Left ventricle myocardium inferior (tissue), 1 donor: ENCODE results near the gene BCL2. TPM values are rescaled to one million over a fixed set of nuclear protein-coding genes. Genes with fewer than 3 reads are reported as not detected.
"Not testable (repeated sequence)": the region's sequence is repeated elsewhere in the genome, so short reads cannot be mapped to it uniquely, and the experiment has no call there.

ENCODE experiments used
- DNase-seq: peaks from one replicate; pipeline ENCODE4 v3.0.0-alpha.2; 2020
- H3K27ac ChIP-seq: fragments of 200-600 bp; replicated peaks from 2 replicates; pipeline ENCODE4 v1.8.0; 2021
- H3K27me3 ChIP-seq: fragments of 200-600 bp; 2 replicates; pipeline ENCODE4 v1.8.0; 2021; ENCODE audit warnings: low read depth
- H3K36me3 ChIP-seq: fragments of 200-600 bp; 2 replicates; pipeline ENCODE4 v1.8.0; 2021
- H3K4me1 ChIP-seq: fragments of 200-600 bp; 2 replicates; pipeline ENCODE4 v1.8.0; 2021
- H3K4me3 ChIP-seq: fragments of 200-600 bp; 2 replicates; pipeline ENCODE4 v1.8.0; 2021; ENCODE audit warnings: mild to moderate bottlenecking, moderate library complexity
- H3K9me3 ChIP-seq: fragments of 200-600 bp; replicated peaks from 2 replicates; pipeline ENCODE4 v1.8.0; 2021
- CTCF ChIP-seq: fragments of 200-600 bp; IDR thresholded peaks from 2 replicates; pipeline ENCODE4 v1.8.0; 2021; ENCODE audit warnings: antibody characterized with exemption, mild to moderate bottlenecking, borderline replicate concordance
- intact Hi-C: fragments of 100-400 bp; cut with micrococcal nuclease; formaldehyde crosslinking; loops from one replicate; pipeline ENCODE4 v1.11.0; 2022
- total RNA-seq: library from RNA; stranded (reverse); fragmentation: NEBNext Ultra II Directional; extraction: Animal tissue kit (Norgen Biotek cat#: 25700); gene quantifications from one replicate; pipeline ENCODE4 v1.2.1, GENCODE V29; 2021
- donor health status: DM: no; HTN: yes; CAD: no; lungs with severe emphysema.

Gene BCL2
- total RNA-seq, 1 donor from 2014 or later = 7.3 TPM

- intact Hi-C loops = no loop called here
- peak overlapping the region; percentile 32 for H3K4me3 ChIP-seq
- TF ChIP-seq CTCF = no peak
Observed at GRCh38 chr18:63236921-63237846, 82.4 kb downstream of the BCL2 start.

GRCh38 chr18:63236406-63236805 is 83.2 kb downstream of the BCL2 start:
- Histone ChIP-seq H3K27ac (peak overlapping the region; percentile 76), H3K4me1 (peaks cover 33% of the 10 kb centered on the region), H3K9me3 (no peaks in the 10 kb centered on the region), H3K4me3 (no peak overlapping the region), H3K36me3 (no peaks in the 10 kb centered on the region), H3K27me3 (no peaks in the 10 kb centered on the region)
- TF ChIP-seq CTCF = no peak
- peak; percentile 26 for DNase-seq
- intact Hi-C loops = no loop called here

More at GRCh38 chr18:63236921-63237846, 82.4 kb downstream of the BCL2 start:
- DNase-seq = peak; percentile 25
- Histone ChIP-seq H3K36me3 (no peaks in the 10 kb centered on the region), H3K27me3 (no peaks in the 10 kb centered on the region), H3K4me1 (peaks cover 34% of the 10 kb centered on the region), H3K27ac (peak overlapping the region; percentile 76), H3K9me3 (no peaks in the 10 kb centered on the region)

GRCh38 chr18:63235920-63236319 is 83.6 kb downstream of the BCL2 start:
- H3K27me3 ChIP-seq, H3K4me3 ChIP-seq, H3K9me3 ChIP-seq, H3K36me3 ChIP-seq, intact Hi-C loops, DNase-seq: not testable (repeated sequence)
- peaks cover 31% of the 10 kb centered on the region for H3K4me1 ChIP-seq
- H3K27ac ChIP-seq = peak overlapping the region; percentile 5

DNA sequence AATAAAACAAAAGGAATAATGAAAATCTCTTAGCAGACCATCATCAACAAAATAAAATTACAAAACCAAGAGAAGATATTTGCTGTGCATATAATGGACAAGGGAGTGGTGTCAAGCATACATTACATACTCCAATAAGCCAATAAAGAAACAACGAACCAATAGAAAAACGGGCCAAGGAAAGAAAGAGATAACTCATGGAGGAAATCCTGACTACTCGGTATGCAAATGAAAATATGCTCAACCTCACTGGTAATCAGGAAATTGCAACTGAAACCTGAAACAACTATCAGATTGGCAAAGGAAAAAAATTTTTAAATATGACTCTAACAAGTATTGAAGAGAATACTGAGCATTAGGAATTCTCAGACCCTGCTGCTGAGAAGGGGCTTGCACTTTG is 84.7 kb downstream of the BCL2 start:
- Histone ChIP-seq H3K36me3 (no peaks in the 10 kb centered on the region), H3K27ac (no peak overlapping the region), H3K9me3 (no peaks in the 10 kb centered on the region), H3K27me3 (no peaks in the 10 kb centered on the region), H3K4me1 (peaks cover 37% of the 10 kb centered on the region), H3K4me3 (no peak overlapping the region)
- DNase-seq = no peak
- TF ChIP-seq CTCF = no peak
- intact Hi-C loops = no loop called here

DNA sequence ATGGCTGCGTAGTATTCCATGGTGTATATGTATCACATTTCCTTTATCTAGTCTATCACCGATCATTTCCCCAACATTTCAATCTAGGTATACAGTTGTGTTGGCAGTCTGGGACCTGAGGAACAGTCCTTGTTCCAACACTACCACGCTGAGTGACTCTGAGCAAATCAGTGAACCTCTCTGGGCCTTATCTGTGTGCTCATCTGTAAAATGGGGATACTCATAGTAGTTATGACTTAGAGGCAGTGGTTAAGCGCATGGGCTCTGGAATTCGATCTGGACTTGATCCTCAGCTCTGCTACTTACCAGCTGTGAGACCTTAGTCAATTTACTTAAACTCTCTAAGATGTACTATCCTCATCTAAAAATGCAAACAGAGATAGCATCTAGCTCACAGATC is 85.1 kb downstream of the BCL2 start:
- Histone ChIP-seq H3K9me3 (no peaks in the 10 kb centered on the region), H3K4me1 (peaks cover 41% of the 10 kb centered on the region), H3K4me3 (no peak overlapping the region), H3K36me3 (no peaks in the 10 kb centered on the region), H3K27me3 (no peaks in the 10 kb centered on the region), H3K27ac (no peak overlapping the region)
- no peak for TF ChIP-seq CTCF
- intact Hi-C loops = no loop called here
- no peak for DNase-seq

- TF ChIP-seq CTCF = no peak
Observed at GRCh38 chr18:63233334-63233733, 86.2 kb downstream of the BCL2 start.

More at GRCh38 chr18:63233334-63233733, 86.2 kb downstream of the BCL2 start:
- Histone ChIP-seq H3K27me3 (no peaks in the 10 kb centered on the region), H3K36me3 (no peaks in the 10 kb centered on the region), H3K4me3 (no peak overlapping the region), H3K27ac (no peak overlapping the region), H3K4me1 (peaks cover 32% of the 10 kb centered on the region), H3K9me3 (no peaks in the 10 kb centered on the region)
- intact Hi-C loops = no loop called here
- DNase-seq = no peak
